GM12874 (cell line): Measurements from ENCODE around the gene LIMK2.

Experiments
- TF ChIP-seq, protein P1 (sequence below): IDR thresholded peaks from 2 replicates; pipeline ENCODE4 v1.5.1; 2011; ENCODE audit warnings: low read depth, mild to moderate bottlenecking, control low read depth, low read length, moderate library complexity; ENCODE audit not compliant: insufficient read depth

Gene LIMK2

DNA sequence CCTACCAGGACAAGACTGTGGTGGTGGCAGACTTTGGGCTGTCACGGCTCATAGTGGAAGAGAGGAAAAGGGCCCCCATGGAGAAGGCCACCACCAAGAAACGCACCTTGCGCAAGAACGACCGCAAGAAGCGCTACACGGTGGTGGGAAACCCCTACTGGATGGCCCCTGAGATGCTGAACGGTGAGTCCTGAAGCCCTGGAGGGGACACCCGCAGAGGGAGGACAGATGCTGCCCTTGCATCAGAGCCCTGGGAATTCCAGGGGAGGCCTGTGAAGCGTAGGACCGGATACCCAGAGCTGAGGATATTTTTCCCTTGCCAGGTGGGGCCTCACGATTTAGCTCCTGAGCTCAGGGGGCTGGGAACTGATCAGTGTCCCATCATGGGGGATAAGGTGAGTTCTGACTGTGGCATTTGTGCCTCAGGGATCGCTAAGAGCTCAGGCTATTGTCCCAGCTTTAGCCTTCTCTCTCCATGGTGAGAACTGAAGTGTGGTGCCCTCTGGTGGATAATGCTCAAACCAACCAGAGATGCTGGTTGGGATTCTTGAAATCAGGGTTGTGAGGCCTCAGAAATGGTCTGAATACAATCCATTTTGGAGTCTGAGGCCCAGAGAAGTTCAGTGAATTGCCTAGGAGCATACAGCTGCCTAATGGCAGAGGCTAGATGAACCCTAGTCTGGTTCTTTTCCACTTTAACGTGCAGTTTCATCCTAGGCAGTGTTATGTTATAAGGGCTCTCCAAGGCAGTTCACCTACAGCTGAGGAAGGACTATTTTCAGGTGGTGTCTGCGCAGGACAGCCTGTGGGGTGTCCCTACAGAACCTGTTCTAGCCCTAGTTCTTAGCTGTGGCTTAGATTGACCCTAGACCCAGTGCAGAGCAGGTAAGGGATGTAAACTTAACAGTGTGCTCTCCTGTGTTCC, 60.7 kb downstream of the LIMK2 start:
- TF ChIP-seq, protein P1, sequence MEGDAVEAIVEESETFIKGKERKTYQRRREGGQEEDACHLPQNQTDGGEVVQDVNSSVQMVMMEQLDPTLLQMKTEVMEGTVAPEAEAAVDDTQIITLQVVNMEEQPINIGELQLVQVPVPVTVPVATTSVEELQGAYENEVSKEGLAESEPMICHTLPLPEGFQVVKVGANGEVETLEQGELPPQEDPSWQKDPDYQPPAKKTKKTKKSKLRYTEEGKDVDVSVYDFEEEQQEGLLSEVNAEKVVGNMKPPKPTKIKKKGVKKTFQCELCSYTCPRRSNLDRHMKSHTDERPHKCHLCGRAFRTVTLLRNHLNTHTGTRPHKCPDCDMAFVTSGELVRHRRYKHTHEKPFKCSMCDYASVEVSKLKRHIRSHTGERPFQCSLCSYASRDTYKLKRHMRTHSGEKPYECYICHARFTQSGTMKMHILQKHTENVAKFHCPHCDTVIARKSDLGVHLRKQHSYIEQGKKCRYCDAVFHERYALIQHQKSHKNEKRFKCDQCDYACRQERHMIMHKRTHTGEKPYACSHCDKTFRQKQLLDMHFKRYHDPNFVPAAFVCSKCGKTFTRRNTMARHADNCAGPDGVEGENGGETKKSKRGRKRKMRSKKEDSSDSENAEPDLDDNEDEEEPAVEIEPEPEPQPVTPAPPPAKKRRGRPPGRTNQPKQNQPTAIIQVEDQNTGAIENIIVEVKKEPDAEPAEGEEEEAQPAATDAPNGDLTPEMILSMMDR: peak; percentile 66

DNA sequence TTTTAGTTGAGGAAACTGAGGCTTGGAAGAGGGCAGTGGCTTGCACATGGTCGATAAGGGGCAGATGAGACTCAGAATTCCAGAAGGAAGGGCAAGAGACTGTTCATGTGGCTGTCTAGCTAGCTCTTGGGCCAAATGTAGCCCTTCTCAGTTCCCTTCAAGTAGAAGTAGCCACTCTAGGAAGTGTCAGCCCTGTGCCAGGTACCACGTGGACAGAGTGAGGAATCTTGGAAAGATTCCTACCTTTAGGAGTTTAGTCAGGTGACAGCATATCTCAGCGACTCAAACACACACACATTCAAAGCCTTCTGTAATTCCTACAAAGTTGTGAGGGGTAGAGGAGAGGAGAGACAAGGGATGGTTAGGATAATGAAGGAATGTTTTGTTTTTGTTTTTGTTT, 61.9 kb downstream of the LIMK2 start:
- TF ChIP-seq, protein P1: no peak

DNA sequence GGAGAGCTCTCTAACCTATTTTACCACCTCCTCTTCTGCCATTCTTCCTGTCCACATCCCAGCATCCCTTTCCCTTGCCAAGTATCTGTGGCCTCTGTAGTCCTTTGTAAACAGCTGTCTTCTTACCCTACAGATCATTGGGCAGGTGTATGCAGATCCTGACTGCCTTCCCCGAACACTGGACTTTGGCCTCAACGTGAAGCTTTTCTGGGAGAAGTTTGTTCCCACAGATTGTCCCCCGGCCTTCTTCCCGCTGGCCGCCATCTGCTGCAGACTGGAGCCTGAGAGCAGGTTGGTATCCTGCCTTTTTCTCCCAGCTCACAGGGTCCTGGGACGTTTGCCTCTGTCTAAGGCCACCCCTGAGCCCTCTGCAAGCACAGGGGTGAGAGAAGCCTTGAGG, 62.9 kb downstream of the LIMK2 start:
- TF ChIP-seq, protein P1: no peak

DNA sequence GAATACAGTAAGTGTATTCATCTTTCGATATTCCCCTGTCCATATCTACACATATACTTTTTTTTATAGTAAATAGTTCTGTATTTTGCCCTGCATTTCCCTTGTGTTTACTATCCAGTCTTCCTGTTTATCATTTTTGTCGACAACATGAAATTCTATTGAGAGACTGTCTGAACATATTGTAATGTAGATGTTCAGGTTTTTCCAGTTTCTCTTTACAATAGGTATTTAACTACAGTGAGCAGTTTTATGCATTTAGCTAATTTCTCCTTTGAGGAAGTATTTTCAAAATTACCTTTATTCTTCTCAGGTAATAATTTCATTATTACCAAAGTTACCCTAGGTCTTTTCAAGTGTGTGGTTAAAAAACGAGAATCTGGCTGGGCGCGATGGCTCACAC, 63.5 kb downstream of the LIMK2 start:
- TF ChIP-seq, protein P1: no peak

DNA sequence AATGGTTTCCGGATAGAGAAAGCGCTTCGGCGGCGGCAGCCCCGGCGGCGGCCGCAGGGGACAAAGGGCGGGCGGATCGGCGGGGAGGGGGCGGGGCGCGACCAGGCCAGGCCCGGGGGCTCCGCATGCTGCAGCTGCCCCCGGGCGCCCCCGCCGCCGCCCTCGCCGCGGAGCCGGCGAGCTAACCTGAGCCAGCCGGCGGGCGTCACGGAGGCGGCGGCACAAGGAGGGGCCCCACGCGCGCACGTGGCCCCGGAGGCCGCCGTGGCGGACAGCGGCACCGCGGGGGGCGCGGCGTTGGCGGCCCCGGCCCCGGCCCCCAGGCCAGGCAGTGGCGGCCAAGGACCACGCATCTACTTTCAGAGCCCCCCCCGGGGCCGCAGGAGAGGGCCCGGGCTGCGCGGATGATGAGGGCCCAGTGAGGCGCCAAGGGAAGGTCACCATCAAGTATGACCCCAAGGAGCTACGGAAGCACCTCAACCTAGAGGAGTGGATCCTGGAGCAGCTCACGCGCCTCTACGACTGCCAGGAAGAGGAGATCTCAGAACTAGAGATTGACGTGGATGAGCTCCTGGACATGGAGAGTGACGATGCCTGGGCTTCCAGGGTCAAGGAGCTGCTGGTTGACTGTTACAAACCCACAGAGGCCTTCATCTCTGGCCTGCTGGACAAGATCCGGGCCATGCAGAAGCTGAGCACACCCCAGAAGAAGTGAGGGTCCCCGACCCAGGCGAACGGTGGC, 64.5 kb downstream of the LIMK2 start:
- TF ChIP-seq, protein P1: no peak

DNA sequence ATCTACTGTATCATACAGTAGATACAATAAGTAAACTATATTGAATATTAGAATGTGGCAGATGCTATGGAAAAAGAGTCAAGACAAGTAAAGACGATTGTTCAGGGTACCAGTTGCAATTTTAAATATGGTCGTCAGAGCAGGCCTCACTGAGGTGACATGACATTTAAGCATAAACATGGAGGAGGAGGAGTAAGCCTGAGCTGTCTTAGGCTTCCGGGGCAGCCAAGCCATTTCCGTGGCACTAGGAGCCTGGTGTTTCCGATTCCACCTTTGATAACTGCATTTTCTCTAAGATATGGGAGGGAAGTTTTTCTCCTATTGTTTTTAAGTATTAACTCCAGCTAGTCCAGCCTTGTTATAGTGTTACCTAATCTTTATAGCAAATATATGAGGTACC, 65.6 kb downstream of the LIMK2 start:
- TF ChIP-seq, protein P1: no peak

DNA sequence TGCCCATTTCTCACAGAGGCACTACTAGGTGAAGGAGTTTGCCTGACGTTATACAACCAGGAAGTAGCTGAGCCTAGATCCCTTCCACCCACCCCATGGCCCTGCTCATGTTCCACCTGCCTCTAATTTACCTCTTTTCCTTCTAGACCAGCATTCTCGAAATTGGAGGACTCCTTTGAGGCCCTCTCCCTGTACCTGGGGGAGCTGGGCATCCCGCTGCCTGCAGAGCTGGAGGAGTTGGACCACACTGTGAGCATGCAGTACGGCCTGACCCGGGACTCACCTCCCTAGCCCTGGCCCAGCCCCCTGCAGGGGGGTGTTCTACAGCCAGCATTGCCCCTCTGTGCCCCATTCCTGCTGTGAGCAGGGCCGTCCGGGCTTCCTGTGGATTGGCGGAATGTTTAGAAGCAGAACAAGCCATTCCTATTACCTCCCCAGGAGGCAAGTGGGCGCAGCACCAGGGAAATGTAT, 66.1 kb downstream of the LIMK2 start:
- TF ChIP-seq, protein P1: no peak
